Neuronal stem cell (in vitro differentiated cells): ENCODE data around the gene UNC13D.

Source experiments
- DNase-seq: peaks from one replicate; pipeline ENCODE4 v3.0.0-alpha.2; 2013; ENCODE audit warnings: low spot score
- H2AFZ ChIP-seq: one replicate; pipeline ENCODE4 v1.6.1; 2013; ENCODE audit warnings: mild to moderate bottlenecking, low read length, inconsistent platforms
- H2AK5ac ChIP-seq: 2 replicates; pipeline ENCODE4 v1.6.1; 2013; ENCODE audit warnings: low read depth, mild to moderate bottlenecking, inconsistent platforms, low read length, moderate library complexity, mixed read lengths
- H2BK120ac ChIP-seq: 2 replicates; pipeline ENCODE4 v1.6.1; 2013; ENCODE audit warnings: low read depth, mild to moderate bottlenecking, inconsistent platforms, low read length, moderate library complexity, mixed read lengths
- H2BK12ac ChIP-seq: one replicate; pipeline ENCODE4 v1.6.1; 2013; ENCODE audit warnings: low read length, inconsistent platforms
- H2BK15ac ChIP-seq: 2 replicates; pipeline ENCODE4 v1.6.1; 2013; ENCODE audit warnings: mild to moderate bottlenecking, low read length, inconsistent platforms, mixed read lengths
- H2BK5ac ChIP-seq: one replicate; pipeline ENCODE4 v1.6.1; 2013; ENCODE audit warnings: inconsistent platforms, mild to moderate bottlenecking, low read length, moderate library complexity
- H3K14ac ChIP-seq: one replicate; pipeline ENCODE4 v1.6.1; 2013; ENCODE audit warnings: low read length, inconsistent platforms
- H3K18ac ChIP-seq: 2 replicates; pipeline ENCODE4 v1.6.1; 2013; ENCODE audit warnings: low read length, inconsistent platforms
- H3K23ac ChIP-seq: 2 replicates; pipeline ENCODE4 v1.6.1; 2013; ENCODE audit warnings: low read depth, mild to moderate bottlenecking, mixed read lengths, low read length, inconsistent platforms; ENCODE audit not compliant: poor library complexity
- H3K27ac ChIP-seq: replicated peaks from 3 replicates; pipeline ENCODE4 v1.5.1; 2013; ENCODE audit warnings: low read length, inconsistent platforms
- H3K27me3 ChIP-seq, 3 experiments: 2 replicates each; pipeline ENCODE4 v1.6.1; 2013; ENCODE audit warnings: low read length in 3 of 3, mild to moderate bottlenecking in 2 of 3, inconsistent platforms in 1 of 3, low read depth in 1 of 3, mixed read lengths in 1 of 3, moderate library complexity in 1 of 3; ENCODE audit not compliant: control insufficient read depth in 3 of 3, insufficient read depth in 3 of 3
- H3K36me3 ChIP-seq, 2 donors: replicated peaks in 1 of 2; 2 replicates each; pipeline ENCODE4 v1.6.1; 2013; ENCODE audit warnings: low read length in 2 of 2; ENCODE audit not compliant: control insufficient read depth in 2 of 2, insufficient read depth in 2 of 2
- H3K4ac ChIP-seq: 2 replicates; pipeline ENCODE4 v1.6.1; 2013; ENCODE audit warnings: inconsistent platforms, mild to moderate bottlenecking, low read length, moderate library complexity
- H3K4me1 ChIP-seq, 2 donors: 1 replicate in 1 of 2; 2 replicates in 1 of 2; pipeline ENCODE4 v1.6.1; 2013; ENCODE audit warnings: low read length in 2 of 2, low read depth in 1 of 2; ENCODE audit not compliant: control insufficient read depth in 2 of 2, insufficient read depth in 1 of 2
- H3K4me2 ChIP-seq: one replicate; pipeline ENCODE4 v1.6.1; 2013; ENCODE audit warnings: mild to moderate bottlenecking, low read length, inconsistent platforms; ENCODE audit not compliant: insufficient read depth, poor library complexity, severe bottlenecking
- H3K4me3 ChIP-seq, 2 donors: 2 replicates each; pipeline ENCODE4 v1.5.1; 2013; ENCODE audit warnings: low read length in 2 of 2, mild to moderate bottlenecking in 2 of 2, inconsistent platforms in 1 of 2, moderate library complexity in 1 of 2
- H3K79me1 ChIP-seq: one replicate; pipeline ENCODE4 v1.6.1; 2013; ENCODE audit warnings: low read depth, mild to moderate bottlenecking, inconsistent platforms, low read length, moderate library complexity
- H3K9ac ChIP-seq: one replicate; pipeline ENCODE4 v1.6.1; 2013; ENCODE audit warnings: mild to moderate bottlenecking, low read depth, low read length, inconsistent platforms; ENCODE audit not compliant: poor library complexity
- H3K9me3 ChIP-seq, 2 donors: replicated peaks in 1 of 2; 2 replicates each; pipeline versions ENCODE3 to v1.6.1; 2013; ENCODE audit warnings: low read length in 2 of 2, mild to moderate bottlenecking in 2 of 2, inconsistent platforms in 1 of 2, low read depth in 1 of 2, mixed read lengths in 1 of 2, moderate library complexity in 1 of 2; ENCODE audit not compliant: control insufficient read depth in 2 of 2, insufficient read depth in 1 of 2
- H4K8ac ChIP-seq: one replicate; pipeline ENCODE4 v1.6.1; 2013; ENCODE audit warnings: low read depth, mild to moderate bottlenecking, inconsistent platforms, low read length, moderate library complexity
- H4K91ac ChIP-seq: one replicate; pipeline ENCODE4 v1.6.1; 2013; ENCODE audit warnings: low read length, low read depth, mild to moderate bottlenecking, inconsistent platforms; ENCODE audit not compliant: poor library complexity
- WGBS, 2 donors: extraction: QIAGEN DNeasy Blood & Tissue Kit; methylation state at CpG; one replicate each; pipeline ENCODE4 v1.1.7; 2013; ENCODE audit warnings: missing lambda C conversion rate in 2 of 2, mixed read lengths in 1 of 2; ENCODE audit not compliant: insufficient read length in 2 of 2, insufficient replicate concordance in 1 of 2; ENCODE audit errors: extremely low coverage in 2 of 2; 5-methylcytosine and 5-hydroxymethylcytosine counted together

Gene UNC13D

DNA sequence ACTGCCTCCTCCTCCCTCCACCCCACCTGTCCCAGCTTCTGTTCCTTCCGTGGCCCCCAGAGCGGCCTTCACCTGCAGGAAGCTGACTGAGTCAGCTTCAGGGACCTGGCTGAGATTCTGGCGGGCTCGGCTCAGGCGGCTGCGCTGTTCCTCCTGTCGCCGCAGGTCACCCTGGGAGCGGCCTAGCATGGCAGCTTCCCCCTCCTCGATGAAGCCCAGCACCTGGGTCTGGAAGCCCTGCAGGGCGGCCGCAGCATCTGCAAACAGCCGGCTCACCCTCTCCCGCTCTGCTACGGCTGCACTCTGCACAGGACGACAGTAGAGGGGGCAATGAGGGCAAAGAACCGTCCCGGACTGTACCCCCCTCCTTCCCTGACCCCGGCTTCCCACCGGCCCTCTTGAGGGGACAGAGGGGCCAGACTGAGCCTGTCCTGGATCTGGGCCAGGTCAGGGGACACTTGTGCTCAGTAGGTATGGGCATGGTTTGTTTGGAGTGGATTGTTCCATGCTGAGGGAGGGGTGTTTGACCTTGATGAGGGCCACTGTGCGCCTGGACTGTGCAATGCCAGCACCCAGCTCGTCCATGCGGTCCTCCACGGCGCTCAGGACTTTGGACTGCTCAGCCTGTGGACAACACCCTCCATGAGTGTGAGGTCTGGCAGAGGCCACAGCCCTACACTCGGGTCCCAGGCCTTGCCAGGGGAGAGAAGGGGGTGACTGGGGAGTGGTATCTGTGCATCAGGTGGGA is 32.2 kb upstream of the UNC13D start:
- Histone ChIP-seq H3K27ac (no peak overlapping the region), H3K4me3 (peak overlapping the region in 1 of 2 donors; percentile 38), H3K9ac (peak overlapping the region; percentile 81), H2AK5ac (peak overlapping the region; percentile 99), H4K91ac (no peak overlapping the region), H3K27me3 (peaks cover 14 to 76% (median 40%) of the 10 kb centered on the region in 3 experiments), H3K4me2 (no peak overlapping the region), H3K14ac (peak overlapping the region; percentile 38), H3K79me1 (no peaks in the 10 kb centered on the region), H3K18ac (peak overlapping the region; percentile 89), H3K4ac (peak overlapping the region; percentile 84), H3K4me1 (peaks cover 5 to 10% of the 10 kb centered on the region in 2 donors), H3K9me3 (no peaks in the 10 kb centered on the region), H3K36me3 (no peaks in the 10 kb centered on the region), H2AFZ (peak overlapping the region; percentile 91), H4K8ac (peak overlapping the region; percentile 19), H3K23ac (peak overlapping the region; percentile 89), H2BK15ac (peak overlapping the region; percentile 75), H2BK5ac (peak overlapping the region; percentile 48), H2BK120ac (peak overlapping the region; percentile 61), H2BK12ac (peak overlapping the region; percentile 99)
- no peak for DNase-seq
- WGBS, 2 donors: no CpG with 5 or more reads among the region's 26 CpGs

- peak overlapping the region; percentile 48 for H2BK5ac ChIP-seq
- H3K4me3 ChIP-seq: peak overlapping the region in 1 of 2 donors; percentile 38
- H3K4me2 ChIP-seq: no peak overlapping the region
- no CpG with 5 or more reads among the region's 5 CpGs for WGBS, 2 donors
- H3K36me3 ChIP-seq: no peaks in the 10 kb centered on the region
- H3K9me3 ChIP-seq: no peaks in the 10 kb centered on the region
- H3K4ac ChIP-seq: no peak overlapping the region
- DNase-seq: no peak
- H3K9ac ChIP-seq: peak overlapping the region; percentile 81
- no peak overlapping the region for H3K27ac ChIP-seq
- H3K27me3 ChIP-seq: peaks cover 14 to 72% (median 40%) of the 10 kb centered on the region in 3 experiments
- H3K14ac ChIP-seq: peak overlapping the region; percentile 14
- no peak overlapping the region for H2BK120ac ChIP-seq
- H2BK15ac ChIP-seq: peak overlapping the region; percentile 75
- peak overlapping the region; percentile 89 for H3K23ac ChIP-seq
- peak overlapping the region; percentile 22 for H2BK12ac ChIP-seq
- no peak overlapping the region for H4K91ac ChIP-seq
- peak overlapping the region; percentile 89 for H3K18ac ChIP-seq
- no peak overlapping the region for H2AFZ ChIP-seq
- peaks cover 5 to 10% of the 10 kb centered on the region in 2 donors for H3K4me1 ChIP-seq
- H2AK5ac ChIP-seq: peak overlapping the region; percentile 99
- peak overlapping the region; percentile 19 for H4K8ac ChIP-seq
- no peaks in the 10 kb centered on the region for H3K79me1 ChIP-seq
These were observed 31.7 kb upstream of the UNC13D start for GRCh38 chr17:75875940-75876189.

GRCh38 chr17:75875182-75875939 is 31.2 kb upstream of the UNC13D start:
- peaks cover 6 to 10% of the 10 kb centered on the region in 2 donors for H3K4me1 ChIP-seq
- no peak overlapping the region for H3K4ac ChIP-seq
- H3K4me3 ChIP-seq: no peak overlapping the region
- no peak overlapping the region for H3K4me2 ChIP-seq
- no peaks in the 10 kb centered on the region for H3K36me3 ChIP-seq
- peak overlapping the region; percentile 89 for H3K18ac ChIP-seq
- whole genome bisulfite sequencing, 2 donors: no CpG with 5 or more reads among the region's 18 CpGs
- H3K14ac ChIP-seq: peak overlapping the region; percentile 14
- H2BK12ac ChIP-seq: no peak overlapping the region
- DNase-seq: no peak
- H3K27me3 ChIP-seq: peaks cover 14 to 67% (median 38%) of the 10 kb centered on the region in 3 experiments
- no peak overlapping the region for H4K8ac ChIP-seq
- H2AK5ac ChIP-seq: peak overlapping the region; percentile 99
- peak overlapping the region; percentile 89 for H2BK15ac ChIP-seq
- H2AFZ ChIP-seq: no peak overlapping the region
- no peaks in the 10 kb centered on the region for H3K79me1 ChIP-seq
- H3K9me3 ChIP-seq: no peaks in the 10 kb centered on the region
- H3K27ac ChIP-seq: no peak overlapping the region
- H3K9ac ChIP-seq: peak overlapping the region; percentile 81
- peak overlapping the region; percentile 89 for H3K23ac ChIP-seq
- peak overlapping the region; percentile 48 for H2BK5ac ChIP-seq
- H4K91ac ChIP-seq: no peak overlapping the region
- H2BK120ac ChIP-seq: no peak overlapping the region
